Stimulated activated naive CD8-positive, alpha-beta T cell treated with anti-CD3 and anti-CD28 coated beads, Interleukin-15, Interleukin-2, amounts not matched to agents 100 ng/mL and 50 ng/mL, for 24 hours (primary cell): ENCODE results near the gene DZIP3.

Experiments used
- H3K27ac Mint-ChIP-seq: one replicate; pipeline ENCODE4 v1.8.0; 2021; ENCODE audit warnings: mild to moderate bottlenecking, mixed read lengths
- H3K27me3 Mint-ChIP-seq: one replicate; pipeline ENCODE4 v1.8.0; 2021; ENCODE audit warnings: mixed read lengths
- H3K36me3 Mint-ChIP-seq: one replicate; pipeline ENCODE4 v1.8.0; 2021; ENCODE audit warnings: low read depth, mixed read lengths
- H3K4me1 Mint-ChIP-seq: one replicate; pipeline ENCODE4 v1.8.0; 2021; ENCODE audit warnings: low read depth, mixed read lengths
- H3K4me3 Mint-ChIP-seq: one replicate; pipeline ENCODE4 v1.8.0; 2021; ENCODE audit warnings: mild to moderate bottlenecking, mixed read lengths
- H3K9me3 Mint-ChIP-seq: one replicate; pipeline ENCODE4 v1.8.0; 2021; ENCODE audit warnings: mixed read lengths

The DZIP3 gene, protein sequence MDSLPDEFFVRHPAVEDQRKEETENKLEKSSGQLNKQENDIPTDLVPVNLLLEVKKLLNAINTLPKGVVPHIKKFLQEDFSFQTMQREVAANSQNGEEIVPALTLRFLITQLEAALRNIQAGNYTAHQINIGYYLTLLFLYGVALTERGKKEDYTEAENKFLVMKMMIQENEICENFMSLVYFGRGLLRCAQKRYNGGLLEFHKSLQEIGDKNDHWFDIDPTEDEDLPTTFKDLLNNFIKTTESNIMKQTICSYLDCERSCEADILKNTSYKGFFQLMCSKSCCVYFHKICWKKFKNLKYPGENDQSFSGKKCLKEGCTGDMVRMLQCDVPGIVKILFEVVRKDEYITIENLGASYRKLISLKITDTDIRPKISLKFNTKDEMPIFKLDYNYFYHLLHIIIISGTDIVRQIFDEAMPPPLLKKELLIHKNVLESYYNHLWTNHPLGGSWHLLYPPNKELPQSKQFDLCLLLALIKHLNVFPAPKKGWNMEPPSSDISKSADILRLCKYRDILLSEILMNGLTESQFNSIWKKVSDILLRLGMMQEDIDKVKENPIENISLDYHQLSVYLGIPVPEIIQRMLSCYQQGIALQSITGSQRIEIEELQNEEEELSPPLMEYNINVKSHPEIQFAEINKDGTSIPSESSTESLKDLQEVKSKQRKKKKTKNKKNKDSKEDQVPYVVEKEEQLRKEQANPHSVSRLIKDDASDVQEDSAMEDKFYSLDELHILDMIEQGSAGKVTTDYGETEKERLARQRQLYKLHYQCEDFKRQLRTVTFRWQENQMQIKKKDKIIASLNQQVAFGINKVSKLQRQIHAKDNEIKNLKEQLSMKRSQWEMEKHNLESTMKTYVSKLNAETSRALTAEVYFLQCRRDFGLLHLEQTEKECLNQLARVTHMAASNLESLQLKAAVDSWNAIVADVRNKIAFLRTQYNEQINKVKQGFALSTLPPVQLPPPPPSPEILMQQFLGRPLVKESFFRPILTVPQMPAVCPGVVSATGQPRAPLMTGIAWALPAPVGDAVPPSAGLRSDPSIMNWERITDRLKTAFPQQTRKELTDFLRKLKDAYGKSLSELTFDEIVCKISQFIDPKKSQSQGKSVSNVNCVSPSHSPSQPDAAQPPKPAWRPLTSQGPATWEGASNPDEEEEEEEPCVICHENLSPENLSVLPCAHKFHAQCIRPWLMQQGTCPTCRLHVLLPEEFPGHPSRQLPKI

DNA sequence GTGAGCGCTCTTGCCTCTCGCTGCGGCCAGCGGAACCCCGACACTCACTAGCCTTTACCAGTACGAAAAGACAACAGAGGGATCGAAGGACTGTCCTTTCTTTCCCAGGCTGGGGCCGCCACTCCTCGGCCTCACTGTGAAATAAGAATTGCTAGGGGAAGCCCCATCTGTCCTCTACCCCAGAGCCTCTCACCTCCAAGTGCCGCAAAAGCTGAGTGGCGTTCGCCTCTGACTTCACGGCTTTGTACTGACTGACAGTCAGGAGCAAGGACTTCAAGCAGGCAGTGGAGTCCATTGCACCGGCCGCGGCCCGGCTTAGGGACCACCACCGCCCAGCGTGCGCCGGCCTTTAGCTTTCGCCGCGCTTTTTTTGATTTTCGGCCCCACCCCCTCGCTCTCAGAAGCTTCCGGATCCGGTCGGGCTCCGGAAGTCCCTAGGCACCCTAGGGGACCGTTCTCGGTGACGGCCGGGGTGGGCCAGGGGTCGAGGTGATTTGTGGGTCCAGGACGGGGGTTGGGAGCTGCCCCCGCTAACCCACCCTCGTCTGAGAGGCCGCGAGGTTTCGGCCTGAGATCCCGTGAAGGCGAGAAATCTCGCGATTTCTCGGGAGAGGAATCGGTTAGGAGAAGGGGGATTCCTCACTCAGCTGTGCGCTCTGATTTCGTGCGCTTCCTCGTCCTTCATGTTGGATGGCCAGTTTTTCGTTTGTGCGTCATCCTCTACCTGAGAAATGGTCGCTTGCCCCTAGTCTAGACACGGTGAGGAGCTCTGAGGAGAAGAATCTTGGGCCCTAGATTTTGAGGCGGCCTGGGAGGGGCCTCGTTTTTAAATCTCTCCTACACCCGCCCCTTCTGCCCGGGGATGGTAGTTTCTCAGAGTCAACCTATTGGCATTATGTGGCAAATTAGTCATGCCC, at the start of gene DZIP3, which contains the start of gene CIP2A:
Gene DZIP3, plus strand, starts transcription at position 642 of the 917 bp plus-strand sequence. CDS start 15,685 bp downstream, outside the sequence.
Gene CIP2A, minus strand, starts transcription at position 358 of the 917 bp plus-strand sequence. Its CDS starts 63 bp downstream, at position 295.
- no peaks in the 10 kb centered on the region for H3K27me3 Mint-ChIP-seq
- peak within 1 kb of the TSS; percentile 96 for H3K4me3 Mint-ChIP-seq
- no peaks in the 10 kb centered on the region for H3K9me3 Mint-ChIP-seq
- peak within 1 kb of the TSS; percentile 97 for H3K27ac Mint-ChIP-seq
- H3K36me3 Mint-ChIP-seq = peaks cover 20% of the 10 kb centered on the region
- H3K4me1 Mint-ChIP-seq = peaks cover 42% of the 10 kb centered on the region

DNA sequence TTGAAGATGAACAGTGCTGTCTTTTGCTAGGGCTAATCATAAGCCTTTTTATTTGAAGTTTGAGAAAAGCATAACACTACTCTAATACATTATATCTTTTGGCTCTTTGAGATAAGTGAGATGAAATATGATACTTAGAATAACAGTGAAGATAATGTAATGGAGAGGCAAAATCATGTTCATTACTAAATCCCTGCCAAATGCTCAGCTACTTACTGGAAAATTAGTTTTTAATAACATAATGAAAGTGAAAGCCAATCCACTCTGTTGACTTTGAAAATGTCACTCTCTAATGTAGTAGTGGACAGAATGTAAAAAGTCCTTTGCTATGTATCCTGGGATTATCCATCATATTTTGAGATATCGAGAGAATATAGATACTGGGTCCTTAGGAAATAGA, 43.3 kb upstream of the DZIP3 start:
- Mint-ChIP-seq H3K27me3 (no peaks in the 10 kb centered on the region), H3K27ac (no peak overlapping the region), H3K4me3 (peak overlapping the region; percentile 32), H3K9me3 (no peaks in the 10 kb centered on the region), H3K36me3 (peaks cover 50% of the 10 kb centered on the region), H3K4me1 (peaks cover 7% of the 10 kb centered on the region)

DNA sequence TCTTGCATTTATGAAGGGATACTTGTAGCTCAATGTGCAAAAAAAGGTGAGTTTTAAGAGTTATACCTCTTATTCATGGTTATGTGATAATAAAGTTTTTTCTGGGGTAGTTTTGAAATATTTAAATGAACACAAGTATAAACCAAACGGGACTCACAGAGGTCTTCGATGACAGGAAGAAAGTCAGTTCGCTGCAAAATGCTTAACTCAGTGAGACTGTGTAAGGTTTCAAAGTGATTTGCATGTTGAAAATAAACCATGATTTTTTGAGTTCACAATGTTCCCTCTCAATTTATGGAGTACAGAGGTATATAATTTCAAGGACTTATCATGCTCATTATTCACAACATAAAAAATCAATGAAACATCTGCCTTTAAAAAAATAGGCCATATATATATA, 42.8 kb upstream of the DZIP3 start:
- peak overlapping the region; percentile 32 for H3K4me3 Mint-ChIP-seq
- H3K27ac Mint-ChIP-seq = no peak overlapping the region
- H3K27me3 Mint-ChIP-seq = no peaks in the 10 kb centered on the region
- peaks cover 50% of the 10 kb centered on the region for H3K36me3 Mint-ChIP-seq
- H3K4me1 Mint-ChIP-seq = peaks cover 7% of the 10 kb centered on the region
- H3K9me3 Mint-ChIP-seq = no peaks in the 10 kb centered on the region

DNA sequence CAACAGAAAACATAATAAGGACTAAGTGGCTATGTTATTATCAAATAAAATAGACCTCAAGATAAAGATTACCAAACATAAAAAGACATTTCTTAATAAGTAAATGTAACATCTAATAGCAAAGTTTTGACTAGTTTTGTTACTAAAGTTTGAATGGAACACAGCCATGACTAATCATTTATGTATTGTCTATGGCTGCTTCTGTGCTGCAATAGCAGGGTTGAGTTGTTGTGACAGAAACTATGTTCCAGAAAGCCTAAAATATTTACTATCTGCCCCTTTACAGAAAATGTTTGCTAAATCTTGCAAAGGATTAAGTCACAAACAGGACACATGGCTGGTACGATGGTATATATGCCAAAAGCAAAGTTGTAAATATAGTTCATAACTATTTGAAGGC, 41.2 kb upstream of the DZIP3 start:
- Mint-ChIP-seq H3K27me3 (no peaks in the 10 kb centered on the region), H3K27ac (no peak overlapping the region), H3K9me3 (no peaks in the 10 kb centered on the region), H3K4me1 (peaks cover 14% of the 10 kb centered on the region), H3K4me3 (no peak overlapping the region), H3K36me3 (peaks cover 50% of the 10 kb centered on the region)

DNA sequence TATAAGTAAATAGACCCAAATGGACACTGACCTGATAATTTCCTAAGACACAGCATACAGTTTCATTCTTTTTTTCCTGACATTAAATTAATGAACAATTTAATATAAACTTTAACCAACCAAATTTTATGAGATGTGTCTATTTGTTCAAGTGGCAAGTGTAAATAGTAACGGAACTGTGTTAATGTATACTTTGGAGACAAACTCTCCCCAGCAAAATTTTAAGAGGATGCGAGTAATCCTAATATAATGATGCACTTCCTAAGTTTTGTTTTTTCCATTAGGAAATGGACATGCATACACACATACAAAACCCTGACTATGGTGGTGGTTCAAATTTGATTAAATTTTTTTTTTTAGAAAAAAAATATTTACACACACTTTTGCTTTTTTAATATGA, 40.6 kb upstream of the DZIP3 start:
- Mint-ChIP-seq H3K4me1 (peaks cover 14% of the 10 kb centered on the region), H3K27me3 (no peaks in the 10 kb centered on the region), H3K36me3 (peaks cover 44% of the 10 kb centered on the region), H3K4me3 (no peak overlapping the region), H3K27ac (no peak overlapping the region), H3K9me3 (no peaks in the 10 kb centered on the region)

DNA sequence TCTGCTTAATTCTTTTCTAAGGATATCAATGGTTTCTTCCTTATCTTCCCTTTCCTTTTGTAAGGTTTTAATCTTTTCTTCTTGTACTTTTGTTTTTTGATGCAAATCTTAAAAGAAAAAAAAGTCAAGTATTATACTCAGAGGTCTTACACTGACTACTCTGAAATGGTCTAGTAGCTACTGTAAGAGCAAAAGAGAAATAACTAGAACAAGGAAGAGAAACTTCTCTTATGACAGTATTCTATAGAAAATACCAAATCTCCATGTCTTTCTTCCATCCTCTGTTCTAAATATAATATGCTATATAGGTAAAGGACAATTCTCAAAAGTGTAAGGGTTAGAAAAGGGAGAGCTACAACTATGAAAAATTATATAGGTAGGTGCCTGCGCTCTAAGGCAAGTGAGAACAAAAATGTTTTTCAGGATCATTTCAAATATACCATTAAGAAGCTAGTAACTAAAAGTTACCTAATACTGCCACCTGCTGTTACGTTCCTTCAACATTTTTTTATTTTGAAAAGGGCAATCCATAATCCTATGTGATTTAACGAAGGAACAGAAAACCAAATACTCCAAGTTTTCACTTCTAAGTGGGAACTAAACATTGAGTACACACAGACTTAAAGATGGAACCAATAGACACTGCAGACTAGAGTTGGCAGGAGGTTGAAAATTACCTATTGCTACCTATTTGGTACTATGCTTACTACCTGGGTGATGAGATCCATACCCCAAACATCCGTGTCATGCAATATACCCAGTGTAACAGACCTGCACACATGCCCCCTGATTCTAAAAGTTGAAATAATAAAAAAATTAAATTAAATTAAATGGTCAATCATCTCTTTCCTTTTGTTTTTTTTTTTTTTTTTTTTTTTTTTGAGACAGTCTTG, 37.0 kb upstream of the DZIP3 start:
- no peak overlapping the region for H3K4me3 Mint-ChIP-seq
- H3K27me3 Mint-ChIP-seq = no peaks in the 10 kb centered on the region
- H3K4me1 Mint-ChIP-seq = peaks cover 7% of the 10 kb centered on the region
- H3K36me3 Mint-ChIP-seq = peaks cover 54% of the 10 kb centered on the region
- no peaks in the 10 kb centered on the region for H3K9me3 Mint-ChIP-seq
- H3K27ac Mint-ChIP-seq = no peak overlapping the region

DNA sequence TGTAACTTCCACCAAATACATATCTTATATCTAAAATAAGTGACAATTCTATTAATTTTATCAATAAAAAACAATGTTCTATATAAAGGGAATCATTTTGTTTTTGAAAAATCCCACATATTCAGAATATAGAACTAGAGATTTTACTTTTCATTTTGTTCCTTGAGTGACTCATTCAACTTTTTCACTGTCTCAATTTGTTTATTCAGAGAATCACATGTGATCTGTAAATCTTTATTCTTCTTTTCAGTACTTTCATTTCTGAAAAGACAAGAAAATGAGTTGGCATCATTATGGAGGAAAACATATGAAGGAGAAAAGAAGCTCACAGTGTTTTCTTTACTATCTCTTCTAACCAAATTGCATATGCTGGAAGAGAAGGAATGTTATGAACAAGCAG, 35.3 kb upstream of the DZIP3 start:
- Mint-ChIP-seq H3K4me3 (no peak overlapping the region), H3K36me3 (peaks cover 59% of the 10 kb centered on the region), H3K9me3 (no peaks in the 10 kb centered on the region), H3K27me3 (no peaks in the 10 kb centered on the region), H3K4me1 (peaks cover 7% of the 10 kb centered on the region), H3K27ac (no peak overlapping the region)

DNA sequence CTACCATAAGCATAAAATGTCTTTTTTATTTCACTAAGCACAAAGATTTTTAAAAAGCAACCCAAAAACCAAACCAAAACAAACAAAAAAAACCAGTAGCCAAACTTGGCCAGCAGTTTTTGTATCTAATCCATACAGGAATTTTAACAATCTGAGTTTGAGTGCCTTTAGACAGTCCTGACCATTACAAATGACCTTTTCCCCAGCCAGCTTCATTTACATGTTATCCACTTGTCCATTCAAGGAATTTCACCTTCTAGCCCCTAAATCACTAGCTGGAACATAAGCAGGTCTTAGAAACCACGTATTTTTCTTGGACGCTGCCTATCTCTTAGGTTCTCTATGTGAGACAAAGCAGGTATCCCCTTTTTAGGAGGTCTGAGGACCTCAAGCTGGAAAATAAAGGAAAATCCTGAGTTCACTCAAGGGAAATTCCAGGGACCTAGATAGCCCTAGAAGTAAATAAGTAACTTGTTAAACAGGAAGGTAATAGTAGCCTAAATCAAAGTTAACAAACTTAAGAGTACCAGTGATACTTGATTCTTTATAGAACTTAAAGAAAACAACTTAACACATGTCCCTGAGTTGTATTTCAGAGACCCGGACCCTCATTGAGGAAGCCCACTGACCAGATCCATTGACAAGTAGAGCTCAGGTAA, 34.5 kb upstream of the DZIP3 start:
- Mint-ChIP-seq H3K27ac (no peak overlapping the region), H3K36me3 (peaks cover 62% of the 10 kb centered on the region)

DNA sequence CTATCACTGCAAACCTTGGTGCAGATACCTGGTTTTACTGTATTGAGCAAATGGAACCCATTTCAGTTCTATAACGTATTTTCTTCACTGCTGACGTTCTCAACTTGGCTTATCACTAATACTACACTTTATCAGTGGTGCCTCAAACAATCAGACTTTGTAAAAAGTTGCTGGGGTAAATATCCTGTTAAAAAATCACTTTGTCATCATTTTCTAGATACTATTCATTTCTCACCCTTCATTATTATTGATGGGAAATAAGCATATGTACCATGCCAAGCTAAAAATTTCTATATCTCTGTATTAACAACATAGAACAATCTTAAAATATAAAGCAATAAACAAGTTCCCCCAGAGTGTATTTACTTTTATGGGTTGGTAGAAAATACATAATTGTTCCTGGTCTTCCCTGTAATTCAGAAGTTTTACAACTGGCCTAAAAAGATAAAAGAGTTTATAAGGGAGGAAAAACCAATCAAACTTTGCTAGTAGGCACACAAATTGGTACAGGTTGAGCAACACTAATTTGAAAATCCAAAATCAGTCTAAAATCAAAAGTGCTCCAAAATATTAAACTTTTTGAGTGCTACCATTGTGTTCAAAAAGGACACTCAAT, 33.4 kb upstream of the DZIP3 start:
- Mint-ChIP-seq H3K4me3 (no peak overlapping the region), H3K27ac (no peak overlapping the region), H3K36me3 (peaks cover 69% of the 10 kb centered on the region), H3K27me3 (no peaks in the 10 kb centered on the region), H3K9me3 (no peaks in the 10 kb centered on the region), H3K4me1 (peaks cover 7% of the 10 kb centered on the region)

More for the DNA sequence above, 34.5 kb upstream of the DZIP3 start:
- Mint-ChIP-seq H3K4me1 (peaks cover 7% of the 10 kb centered on the region), H3K9me3 (no peaks in the 10 kb centered on the region), H3K27me3 (no peaks in the 10 kb centered on the region), H3K4me3 (no peak overlapping the region)

DNA sequence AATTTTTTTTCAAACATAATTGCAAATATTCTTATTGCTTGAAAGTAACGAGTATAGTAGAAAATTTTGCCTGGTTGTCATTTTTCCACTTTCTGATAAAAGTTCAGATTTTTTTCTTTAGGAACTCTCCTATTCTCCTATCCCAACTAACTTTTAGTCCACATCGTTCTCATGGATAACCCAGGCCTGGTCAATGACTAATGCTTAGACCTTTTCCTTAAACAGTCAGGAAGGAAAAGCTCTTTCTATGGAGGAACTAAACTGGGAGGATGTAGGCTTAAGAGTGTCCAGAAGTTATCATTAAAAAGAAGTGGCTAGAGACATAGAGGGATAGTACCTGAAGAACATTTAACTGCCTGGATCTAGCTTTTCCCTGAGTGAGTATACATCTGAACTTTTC, 27.0 kb upstream of the DZIP3 start:
- H3K36me3 Mint-ChIP-seq = peaks cover 71% of the 10 kb centered on the region
- no peak overlapping the region for H3K27ac Mint-ChIP-seq
- no peaks in the 10 kb centered on the region for H3K9me3 Mint-ChIP-seq
- H3K4me1 Mint-ChIP-seq = no peaks in the 10 kb centered on the region
- H3K27me3 Mint-ChIP-seq = no peaks in the 10 kb centered on the region
- no peak overlapping the region for H3K4me3 Mint-ChIP-seq

DNA sequence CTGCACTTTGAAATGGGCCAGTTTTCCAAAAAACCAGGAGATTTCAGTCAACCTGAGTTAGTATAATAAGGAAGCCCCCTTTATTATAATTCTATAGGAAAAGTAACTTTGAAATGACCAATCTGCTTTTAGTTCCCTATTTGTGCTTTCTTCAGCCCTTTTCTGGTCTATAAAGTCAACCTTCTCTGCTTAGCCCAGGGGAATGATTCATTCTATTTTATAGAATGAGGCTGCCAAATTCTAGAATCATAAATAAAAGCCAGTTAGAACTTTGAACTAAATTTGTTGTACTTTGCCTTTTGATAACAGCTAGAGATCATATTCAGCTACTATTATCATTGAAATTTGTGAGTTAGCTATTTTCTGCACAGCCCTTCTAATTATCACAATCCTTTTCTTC, 25.0 kb upstream of the DZIP3 start:
- Mint-ChIP-seq H3K27me3 (no peaks in the 10 kb centered on the region), H3K27ac (no peak overlapping the region), H3K4me1 (no peaks in the 10 kb centered on the region), H3K4me3 (no peak overlapping the region), H3K36me3 (peaks cover 69% of the 10 kb centered on the region), H3K9me3 (no peaks in the 10 kb centered on the region)

DNA sequence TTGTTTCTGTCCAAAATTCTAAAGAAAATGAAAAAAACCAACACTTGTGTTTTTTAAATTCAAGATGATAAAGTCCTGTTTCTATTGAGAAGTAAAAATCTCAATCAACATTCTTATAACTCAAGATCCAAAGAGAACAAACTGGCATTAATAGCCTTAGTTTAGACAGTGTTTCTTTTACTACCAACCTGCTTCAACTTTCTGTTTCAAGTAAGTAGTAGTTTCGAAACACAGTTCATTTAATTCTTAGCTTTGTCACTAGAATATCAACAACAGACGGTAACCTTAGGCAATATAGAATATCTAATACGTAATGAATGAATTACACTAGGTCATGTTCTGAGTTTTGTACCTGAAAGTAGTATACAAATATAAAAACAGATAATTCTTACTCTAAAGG, 24.0 kb upstream of the DZIP3 start:
- peaks cover 72% of the 10 kb centered on the region for H3K36me3 Mint-ChIP-seq
- H3K4me1 Mint-ChIP-seq = no peaks in the 10 kb centered on the region
- no peak overlapping the region for H3K4me3 Mint-ChIP-seq
- no peaks in the 10 kb centered on the region for H3K9me3 Mint-ChIP-seq
- no peaks in the 10 kb centered on the region for H3K27me3 Mint-ChIP-seq
- no peak overlapping the region for H3K27ac Mint-ChIP-seq
